ENCODE measurements around the gene ANKRD33B.

- no peak for TF ChIP-seq RCOR1 (IDR thresholded peaks at IDR 0.05; ENCODE audit: borderline replicate concordance in 1 of 2, low read depth in 2 of 2, low read length in 2 of 2)
- no peak for TF ChIP-seq CTCF (IDR thresholded peaks at IDR 0.05 in 2 of 3, conservative IDR thresholded peaks at IDR 0.05 in 1 of 3; ENCODE audit: insufficient read depth in 2 of 3, low read depth in 1 of 3, low read length in 3 of 3)
Observed at GRCh38 chr5:10672146-10673016, 108.5 kb downstream of the ANKRD33B start.

Data from K562 (cell line).